Neural crest cell (in vitro differentiated cells): ENCODE results near the gene DUSP3. TPM values are rescaled to one million over a fixed set of nuclear protein-coding genes. Genes with fewer than 3 reads are reported as not detected.

Experiments used
- DNase-seq: peaks from one replicate; pipeline ENCODE4 v3.0.0; 2021; ENCODE audit warnings: low read depth, mixed read lengths, low spot score
- H3K27ac Mint-ChIP-seq: one replicate; pipeline ENCODE4 v1.8.0; 2021; ENCODE audit warnings: mild to moderate bottlenecking, mixed read lengths; ENCODE audit not compliant: unreplicated experiment
- H3K27me3 Mint-ChIP-seq: 2 replicates; pipeline ENCODE4 v1.8.0; 2021; ENCODE audit warnings: low read depth, mild to moderate bottlenecking, mixed read lengths
- H3K36me3 Mint-ChIP-seq: 2 replicates; pipeline ENCODE4 v1.8.0; 2021; ENCODE audit warnings: low read depth, mild to moderate bottlenecking, mixed read lengths
- H3K4me1 Mint-ChIP-seq: 2 replicates; pipeline ENCODE4 v1.8.0; 2021; ENCODE audit warnings: mixed read lengths
- H3K4me3 Mint-ChIP-seq: one replicate; pipeline ENCODE4 v1.8.0; 2021; ENCODE audit warnings: mild to moderate bottlenecking, mixed read lengths
- H3K9me3 Mint-ChIP-seq: 2 replicates; pipeline ENCODE4 v1.8.0; 2021; ENCODE audit warnings: mixed read lengths
- CTCF ChIP-seq: fragments of 200-600 bp; sonication (generic); conservative IDR thresholded peaks from 2 replicates; pipeline ENCODE4 v1.5.0; 2021; ENCODE audit warnings: antibody characterized with exemption, mild to moderate bottlenecking
- total RNA-seq: library from RNA; stranded (reverse); gene quantifications from 2 replicates; pipeline ENCODE4 v1.2.1, GENCODE V29; 2021

The DUSP3 gene
- total RNA-seq, 1 donor from 2014 or later, result 33.3 TPM

DNA sequence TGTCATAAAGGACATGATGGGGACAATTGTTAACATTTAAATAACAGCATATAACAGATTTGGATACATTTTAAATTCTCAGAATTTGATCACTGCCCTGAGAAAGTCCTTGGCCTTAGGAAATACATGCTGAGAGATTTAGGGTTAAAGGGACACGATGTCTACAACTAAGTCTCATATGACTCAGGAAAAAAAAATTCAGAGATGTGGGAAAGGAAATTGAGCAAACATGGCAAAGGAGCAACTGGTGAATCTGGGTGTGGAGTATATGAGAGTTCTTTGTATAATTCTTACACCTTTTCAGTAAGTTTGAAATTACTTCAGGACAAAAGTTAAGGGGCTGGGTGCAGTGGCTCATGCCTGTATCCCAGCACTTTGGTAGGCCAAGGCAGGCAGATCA, 35.9 kb upstream of the DUSP3 start:
- Mint-ChIP-seq H3K36me3 (no peaks in the 10 kb centered on the region), H3K27me3 (no peaks in the 10 kb centered on the region)
- no peak for DNase-seq

DNA sequence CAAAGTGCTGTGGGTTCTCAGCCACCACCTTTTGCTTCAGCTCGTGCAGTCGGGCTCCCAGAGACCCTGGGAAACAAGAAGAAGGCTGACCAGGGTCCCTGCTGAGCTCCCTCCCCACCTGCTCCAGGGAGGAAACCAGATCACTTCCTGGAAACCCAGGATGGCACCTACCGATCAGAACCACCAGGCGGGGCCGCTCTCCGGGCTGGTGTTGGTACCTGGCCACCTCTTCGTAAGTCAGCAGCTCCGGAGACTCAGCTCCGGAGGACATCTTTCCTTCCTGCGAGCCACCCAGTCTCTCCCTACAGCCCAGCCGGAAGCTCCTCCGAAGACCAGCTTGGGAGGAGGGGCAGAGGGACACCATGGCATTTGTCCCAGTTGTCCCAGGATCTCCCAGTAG, 35.2 kb upstream of the DUSP3 start:
- Mint-ChIP-seq H3K9me3 (no peaks in the 10 kb centered on the region), H3K4me3 (no peak overlapping the region), H3K27me3 (no peaks in the 10 kb centered on the region), H3K27ac (peak overlapping the region; percentile 67), H3K4me1 (peaks cover 11% of the 10 kb centered on the region), H3K36me3 (no peaks in the 10 kb centered on the region)
- no peak for TF ChIP-seq CTCF
- no peak for DNase-seq

More for the DNA sequence above, 35.9 kb upstream of the DUSP3 start:
- no peaks in the 10 kb centered on the region for H3K9me3 Mint-ChIP-seq
- peaks cover 11% of the 10 kb centered on the region for H3K4me1 Mint-ChIP-seq
- no peak for TF ChIP-seq CTCF
- no peak overlapping the region for H3K4me3 Mint-ChIP-seq
- no peak overlapping the region for H3K27ac Mint-ChIP-seq

- Mint-ChIP-seq H3K36me3 (no peaks in the 10 kb centered on the region), H3K4me1 (peaks cover 11% of the 10 kb centered on the region), H3K4me3 (no peak overlapping the region), H3K27me3 (no peaks in the 10 kb centered on the region), H3K27ac (peak overlapping the region; percentile 84), H3K9me3 (no peaks in the 10 kb centered on the region)
- DNase-seq, result no peak
- TF ChIP-seq CTCF, result no peak
Measured at GRCh38 chr17:43813386-43813785, 34.6 kb upstream of the DUSP3 start.

DNA sequence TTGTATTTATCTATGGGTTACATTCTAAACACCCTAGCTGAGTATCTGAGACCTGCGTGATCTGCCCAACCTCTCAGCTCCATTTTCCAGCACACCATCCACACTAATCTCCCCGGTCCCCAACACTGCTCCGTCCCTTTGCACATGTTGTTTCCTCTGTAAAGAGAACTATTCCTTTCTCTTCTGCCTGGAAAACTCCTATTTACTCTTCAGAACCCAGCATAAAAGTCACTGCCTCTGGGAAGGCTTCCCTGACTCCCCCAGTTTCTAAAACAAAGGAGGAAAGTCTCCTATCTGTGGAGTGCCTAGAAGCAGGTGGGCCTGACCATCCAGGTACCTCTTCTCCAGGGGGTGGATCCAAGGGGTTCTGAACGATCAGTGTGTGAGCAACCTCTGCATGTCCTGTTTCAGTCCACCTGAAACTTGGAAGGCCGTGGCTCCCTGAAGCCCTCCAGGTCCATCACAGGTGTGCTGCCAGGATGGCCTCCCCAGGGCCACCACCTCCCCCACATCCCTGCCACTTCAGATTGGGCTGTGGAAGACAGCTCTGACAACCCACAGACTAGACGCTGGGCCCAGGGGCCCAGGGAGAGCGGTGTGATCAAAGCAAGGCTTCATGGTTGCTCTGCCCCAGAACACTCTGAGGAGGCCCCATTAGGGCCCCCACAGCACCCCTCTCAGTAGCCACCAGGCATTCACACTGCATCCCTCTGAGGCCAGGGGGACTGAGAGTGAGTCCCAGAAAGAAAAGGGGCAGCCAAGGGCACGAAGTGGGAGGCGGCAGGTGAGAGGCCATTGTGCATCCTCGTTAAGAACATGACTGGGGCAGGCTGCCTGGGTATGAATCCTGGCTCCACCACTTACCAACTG, 33.9 kb upstream of the DUSP3 start:
- no peak for DNase-seq
- Mint-ChIP-seq H3K4me3 (no peak overlapping the region), H3K9me3 (no peaks in the 10 kb centered on the region), H3K4me1 (peaks cover 11% of the 10 kb centered on the region), H3K36me3 (no peaks in the 10 kb centered on the region), H3K27me3 (no peaks in the 10 kb centered on the region), H3K27ac (peak overlapping the region; percentile 84)
- TF ChIP-seq CTCF, result no peak

DNA sequence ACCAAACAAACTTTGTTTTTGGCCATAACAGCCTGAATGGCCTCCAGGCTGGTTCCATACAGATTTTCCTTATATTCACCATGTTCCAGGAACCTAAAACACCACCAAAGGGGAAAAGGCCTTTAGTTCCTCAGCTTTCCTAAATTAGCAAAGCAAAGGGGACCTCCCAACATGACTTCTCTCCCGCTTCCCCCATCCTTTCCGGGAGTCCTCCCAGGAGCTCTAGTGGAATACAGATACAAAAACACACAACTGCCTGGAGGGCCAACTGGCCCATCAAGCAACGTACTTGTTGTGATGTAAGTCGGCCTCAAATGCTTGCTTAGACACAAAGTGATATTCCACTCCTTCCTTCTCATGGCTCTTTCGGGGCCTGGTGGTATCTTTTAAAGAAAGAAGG, 32.0 kb upstream of the DUSP3 start:
- H3K27ac Mint-ChIP-seq, result no peak overlapping the region
- no peaks in the 10 kb centered on the region for H3K36me3 Mint-ChIP-seq
- no peaks in the 10 kb centered on the region for H3K9me3 Mint-ChIP-seq
- no peaks in the 10 kb centered on the region for H3K27me3 Mint-ChIP-seq
- no peaks in the 10 kb centered on the region for H3K4me1 Mint-ChIP-seq
- no peak for TF ChIP-seq CTCF
- H3K4me3 Mint-ChIP-seq, result no peak overlapping the region
- no peak for DNase-seq
